Measurements from ENCODE around the gene DYNLT1.
"Not testable (repeated sequence)": the region's sequence is repeated elsewhere in the genome, so short reads cannot be mapped to it uniquely, and the experiment has no call there.

DYNLT1 gene

GRCh38 chr6:158644231-158645063, at the start of gene DYNLT1:
Gene DYNLT1, minus strand, starts transcription at chr6:158644743. Its CDS starts 35 bp downstream, at chr6:158644708.
- DNase-seq, result peak; percentile 88

GRCh38 chr6:158688860-158689259, 44.3 kb upstream of the DYNLT1 start:
- no peak for DNase-seq

GRCh38 chr6:158687506-158687905, 43.0 kb upstream of the DYNLT1 start:
- no peak for DNase-seq

GRCh38 chr6:158686791-158687381, 42.3 kb upstream of the DYNLT1 start:
- peak; percentile 70 for DNase-seq

- no peak for DNase-seq
Observed at GRCh38 chr6:158686311-158686710, 41.8 kb upstream of the DYNLT1 start.

GRCh38 chr6:158684745-158685324, 40.3 kb upstream of the DYNLT1 start:
- DNase-seq, result no peak

GRCh38 chr6:158684311-158684710, 39.8 kb upstream of the DYNLT1 start:
- peak; percentile 24 for DNase-seq

- no peak for DNase-seq
Observed at GRCh38 chr6:158680481-158680880, 35.9 kb upstream of the DYNLT1 start.

GRCh38 chr6:158680015-158680414, 35.5 kb upstream of the DYNLT1 start:
- DNase-seq, result no peak

GRCh38 chr6:158677906-158678578, 33.5 kb upstream of the DYNLT1 start:
- no peak for DNase-seq

- not testable (repeated sequence) for DNase-seq
Observed at GRCh38 chr6:158677094-158677493, 32.6 kb upstream of the DYNLT1 start.

GRCh38 chr6:158674342-158675131, 30.0 kb upstream of the DYNLT1 start:
- no peak for DNase-seq

GRCh38 chr6:158672726-158673125, 28.2 kb upstream of the DYNLT1 start:
- no peak for DNase-seq

- not testable (repeated sequence) for DNase-seq
Observed at GRCh38 chr6:158672119-158672518, 27.6 kb upstream of the DYNLT1 start.

GRCh38 chr6:158669145-158670035, 24.8 kb upstream of the DYNLT1 start:
- no peak for DNase-seq

GRCh38 chr6:158668707-158669103, 24.2 kb upstream of the DYNLT1 start:
- DNase-seq, result no peak

- no peak for DNase-seq
Observed at GRCh38 chr6:158667360-158667981, 22.9 kb upstream of the DYNLT1 start.

GRCh38 chr6:158666628-158667359, 22.3 kb upstream of the DYNLT1 start:
- DNase-seq, result peak; percentile 41

GRCh38 chr6:158665332-158665731, 20.8 kb upstream of the DYNLT1 start:
- DNase-seq, result no peak

- DNase-seq, result no peak
Observed at GRCh38 chr6:158663625-158664165, 19.2 kb upstream of the DYNLT1 start.
